Effector CD8-positive, alpha-beta T cell (primary cell): Measurements from ENCODE around the gene KIRREL3.
A peak's percentile ranks its signal among the peaks of the same experiment; 100 is the strongest.

Experiments
- DNase-seq: peaks from one replicate; lab custom pipeline; 2025; lab: John Stamatoyannopoulos, UW

KIRREL3 gene

DNA sequence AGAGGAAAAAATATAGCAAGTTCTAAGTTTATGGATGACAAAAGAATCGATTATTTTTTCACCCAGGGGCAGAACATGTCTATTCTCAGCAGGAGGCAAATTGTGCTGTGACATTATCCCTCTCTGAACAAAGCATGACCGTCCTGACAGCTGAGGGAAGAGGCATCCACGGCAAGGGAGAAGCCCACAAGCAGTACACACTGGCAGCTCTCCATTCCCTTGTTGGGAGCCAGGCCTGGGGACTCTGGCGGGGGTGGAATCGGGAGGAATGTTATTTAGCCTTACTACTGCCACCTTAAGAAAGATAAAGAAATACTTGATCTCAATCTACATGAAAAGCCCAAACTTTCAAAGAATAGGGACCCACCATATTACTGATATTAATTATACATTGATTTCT, 3.4 kb downstream of the KIRREL3 start:
- DNase-seq: no peak

DNA sequence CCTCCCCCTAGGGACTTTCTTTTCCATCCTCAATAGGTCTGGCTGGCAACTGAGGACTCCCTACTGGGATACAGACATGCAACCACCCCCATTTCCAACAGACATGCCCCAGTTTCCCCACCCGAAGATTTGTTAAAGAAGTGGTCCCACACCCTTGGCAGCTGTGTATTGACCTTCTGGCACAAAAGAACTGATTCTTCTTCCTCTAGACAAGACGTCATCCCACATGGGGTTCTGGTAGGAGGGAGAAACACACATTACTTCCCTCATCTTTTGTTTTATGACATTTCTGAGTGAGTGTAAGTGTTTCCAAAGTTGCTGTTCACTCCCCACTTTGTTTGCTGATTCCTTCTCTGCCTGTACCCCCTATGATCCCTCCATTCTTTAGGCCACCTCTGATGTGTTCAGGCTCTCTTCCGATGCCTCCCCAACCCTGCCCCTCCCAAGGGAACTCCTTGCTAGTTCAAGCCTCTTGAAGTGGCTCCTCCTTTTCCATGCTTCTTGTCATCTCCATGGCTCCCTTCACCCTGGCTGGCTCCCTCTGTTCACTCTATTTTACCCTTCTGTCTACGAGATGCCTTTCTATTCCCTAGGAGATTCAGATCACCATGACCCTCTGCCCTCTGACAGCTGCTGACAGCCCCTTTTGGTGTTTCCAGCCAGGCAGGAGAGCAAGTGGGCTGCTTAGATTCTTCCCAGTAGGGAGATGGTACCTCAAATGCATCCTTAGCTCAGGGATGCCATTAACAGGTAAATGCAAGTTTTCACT, 4.3 kb downstream of the KIRREL3 start:
- no peak for DNase-seq

GRCh38 chr11:126993599-126993998, 7.0 kb downstream of the KIRREL3 start:
- DNase-seq: no peak

GRCh38 chr11:126992804-126993111, 7.8 kb downstream of the KIRREL3 start:
- no peak for DNase-seq

DNA sequence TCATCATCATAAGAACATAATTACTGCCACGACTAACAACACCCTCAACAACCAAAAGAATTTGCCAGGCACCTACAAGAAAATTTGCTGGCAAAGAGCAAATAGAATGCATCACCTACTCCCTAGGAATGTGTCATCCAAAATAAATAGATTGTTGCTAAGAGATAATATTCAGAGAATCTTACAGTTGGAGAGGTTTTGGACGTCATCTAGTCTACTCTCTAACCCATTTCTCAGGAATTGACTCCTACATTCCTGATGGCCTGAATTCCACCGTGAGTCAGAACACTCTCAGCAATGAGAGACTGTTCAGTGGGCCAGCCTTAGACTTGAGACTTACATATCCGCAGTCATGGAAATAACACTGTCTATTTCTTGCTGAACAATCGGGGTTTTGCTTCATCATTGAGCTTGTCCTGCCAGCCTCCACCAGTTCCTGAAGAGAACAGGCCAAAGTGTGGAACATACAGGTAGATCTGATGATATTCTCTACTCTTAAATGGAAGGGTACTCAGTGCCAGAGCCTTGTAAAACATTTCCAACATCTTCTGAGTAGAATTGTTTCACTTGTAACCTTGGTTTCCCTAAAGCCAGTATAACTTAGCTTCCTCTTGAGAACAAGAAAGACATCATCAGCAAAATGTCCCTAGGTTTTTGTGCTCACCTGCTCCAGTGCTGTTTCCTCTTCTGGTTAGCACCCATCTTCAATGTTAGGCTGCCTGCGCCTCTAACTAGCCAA, 8.3 kb downstream of the KIRREL3 start:
- no peak for DNase-seq

DNA sequence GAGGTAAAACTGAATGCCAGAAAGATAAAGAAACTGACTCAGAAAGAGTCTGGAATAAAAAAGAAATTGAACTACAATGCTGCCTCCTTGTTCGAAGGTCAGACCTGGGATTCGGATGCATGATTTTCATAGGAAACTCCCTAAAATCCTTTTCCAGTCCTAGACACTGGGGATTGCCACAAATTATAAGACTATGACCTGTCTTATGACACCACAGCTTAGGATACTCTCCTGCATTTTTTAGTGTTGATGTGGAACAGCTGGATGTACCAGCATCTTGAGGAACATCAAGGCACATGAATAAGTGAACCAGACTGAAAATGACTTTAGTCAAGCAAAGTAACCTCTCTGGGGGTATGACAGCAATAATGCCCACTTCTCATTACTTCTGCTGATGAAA, 9.0 kb downstream of the KIRREL3 start:
- no peak for DNase-seq

- DNase-seq: no peak
These were observed 9.7 kb downstream of the KIRREL3 start for GRCh38 chr11:126990716-126991480.

DNA sequence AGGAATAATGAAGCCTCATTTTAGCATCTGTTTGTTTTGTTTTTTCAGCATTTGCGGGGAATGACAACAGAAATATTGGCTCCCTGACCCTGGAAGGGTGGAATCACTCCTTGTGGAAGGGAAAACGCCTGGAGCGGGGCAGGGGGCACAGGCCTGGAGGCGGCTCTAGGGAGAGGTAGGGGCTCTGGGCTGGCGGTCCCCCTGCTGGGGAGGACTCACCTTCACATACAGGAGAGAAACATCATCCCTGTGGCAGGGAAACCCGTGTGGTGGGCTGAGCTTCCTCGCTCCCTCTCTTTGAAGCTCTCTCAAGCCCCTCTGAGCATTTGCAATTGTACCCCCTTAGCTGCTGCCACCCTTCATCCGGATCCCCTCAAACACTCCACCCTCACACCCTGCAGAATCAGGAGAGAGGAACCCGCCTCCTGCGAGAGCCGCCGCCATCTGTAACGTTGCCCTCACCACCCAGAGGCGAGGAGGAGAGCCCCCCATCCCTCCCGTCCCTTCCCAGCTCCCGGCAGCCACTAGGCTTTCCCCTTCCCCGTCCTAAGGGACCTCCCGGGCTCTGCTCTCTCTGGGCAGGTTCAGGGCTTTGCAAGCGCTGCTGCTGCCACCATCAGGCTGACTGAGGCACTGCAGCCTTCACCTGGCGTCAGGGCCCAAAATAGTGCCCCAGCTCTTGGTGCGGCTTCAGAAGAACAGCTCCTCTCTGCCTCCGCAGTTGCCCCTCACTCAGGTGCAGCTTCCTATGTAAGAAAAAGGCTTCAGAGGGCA, 10.4 kb downstream of the KIRREL3 start:
- peak; percentile 4 for DNase-seq

DNA sequence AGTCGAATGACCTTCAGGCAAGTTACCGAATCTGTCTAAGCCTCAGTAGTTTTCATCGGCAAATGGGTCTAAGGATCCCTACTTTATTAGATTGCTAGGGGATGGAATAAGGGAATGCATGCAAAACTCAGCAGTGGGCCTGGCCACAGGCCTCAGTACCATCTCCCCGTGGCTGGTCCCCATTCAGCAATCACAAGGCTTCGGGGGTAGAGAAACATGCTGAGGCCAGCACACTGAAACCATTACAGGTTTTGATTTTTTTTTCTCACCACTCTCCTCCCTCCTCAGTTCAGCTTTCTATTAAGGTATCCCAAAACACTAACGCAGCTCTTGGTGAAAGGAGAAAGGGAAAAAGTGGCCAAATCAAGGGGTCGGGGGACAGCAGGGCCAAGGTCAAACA, 11.9 kb downstream of the KIRREL3 start:
- no peak for DNase-seq

DNA sequence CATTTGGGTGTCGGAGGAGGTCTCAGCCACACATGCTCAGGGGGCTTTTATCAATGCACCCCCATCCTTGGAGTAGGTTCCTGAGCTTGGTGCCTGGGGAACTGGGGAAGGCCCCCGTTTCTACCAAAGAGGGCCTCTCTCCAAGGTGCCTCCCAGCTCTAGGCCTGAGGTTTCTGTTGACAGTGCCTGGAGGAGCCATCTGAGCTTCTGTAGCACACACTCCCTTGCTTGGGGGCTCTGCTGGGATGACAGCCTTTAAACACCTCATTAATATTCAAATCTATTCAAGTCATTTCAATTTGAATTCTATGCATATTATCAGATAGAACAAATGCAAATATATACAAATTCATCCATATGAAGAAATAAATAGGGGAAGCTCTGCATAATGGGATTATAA, 18.9 kb downstream of the KIRREL3 start:
- DNase-seq: no peak

DNA sequence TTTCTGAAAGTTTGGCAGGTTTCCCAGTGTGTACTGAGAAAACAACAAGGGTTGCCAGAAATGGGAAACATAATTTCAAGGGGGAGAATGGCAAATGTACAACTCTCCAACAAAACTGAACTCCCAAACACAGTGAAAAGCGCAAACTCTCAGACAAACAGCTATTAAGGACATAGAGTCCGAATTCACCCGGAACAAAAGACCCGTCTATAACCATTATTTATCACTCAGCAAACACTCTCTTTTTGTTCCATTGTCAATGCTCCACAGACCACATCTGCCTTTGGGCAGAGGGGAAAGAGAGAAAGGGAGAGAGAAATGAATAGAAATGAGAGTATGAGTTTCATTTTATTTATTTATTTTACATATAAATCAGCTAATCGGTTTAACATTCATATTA, 21.7 kb downstream of the KIRREL3 start:
- DNase-seq: no peak

- DNase-seq: no peak
These were observed 22.4 kb downstream of the KIRREL3 start for GRCh38 chr11:126978165-126978564.

DNA sequence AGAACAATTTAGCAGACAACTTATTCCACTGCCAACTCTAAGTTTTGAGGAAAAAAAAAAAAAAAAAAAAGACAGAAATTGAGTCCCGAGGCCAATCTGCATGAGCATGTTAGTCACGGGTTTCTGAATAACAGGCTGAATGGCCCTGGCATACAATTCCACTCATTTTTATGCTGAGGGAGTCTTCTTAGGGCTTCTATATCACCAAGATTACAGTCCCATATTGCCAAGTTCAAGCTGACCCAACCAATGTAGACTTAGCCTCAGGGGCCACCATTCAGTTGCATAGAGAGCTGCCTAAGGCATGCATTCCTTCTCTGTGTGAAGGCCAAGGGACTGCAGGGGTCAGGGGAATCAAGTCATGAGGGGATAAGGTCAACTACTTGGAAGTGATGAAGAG, 27.5 kb downstream of the KIRREL3 start:
- no peak for DNase-seq

DNA sequence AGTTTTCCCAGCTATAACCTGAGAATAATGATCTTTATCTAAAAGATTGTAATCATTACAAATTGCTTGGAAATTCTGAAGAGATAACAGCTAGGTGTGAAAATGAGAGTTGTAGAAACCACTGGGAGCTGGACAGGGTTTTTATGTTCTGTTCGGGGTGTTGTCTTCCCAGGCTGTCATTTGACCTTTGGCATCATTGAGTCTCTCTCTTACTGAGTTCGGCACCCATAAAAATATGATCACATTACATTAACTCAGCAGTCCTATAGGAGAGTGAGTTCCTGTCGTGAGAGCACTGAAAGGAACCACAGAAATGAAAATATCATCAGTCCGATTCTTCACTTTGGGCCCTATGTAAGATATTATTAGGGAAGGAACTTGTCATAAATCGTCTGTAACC, 29.3 kb downstream of the KIRREL3 start:
- DNase-seq: no peak

GRCh38 chr11:126969865-126970479, 30.6 kb downstream of the KIRREL3 start:
- DNase-seq: no peak

- no peak for DNase-seq
These were observed 31.7 kb downstream of the KIRREL3 start for GRCh38 chr11:126968915-126969314.

- DNase-seq: no peak
These were observed 35.2 kb downstream of the KIRREL3 start for GRCh38 chr11:126965331-126965730.

DNA sequence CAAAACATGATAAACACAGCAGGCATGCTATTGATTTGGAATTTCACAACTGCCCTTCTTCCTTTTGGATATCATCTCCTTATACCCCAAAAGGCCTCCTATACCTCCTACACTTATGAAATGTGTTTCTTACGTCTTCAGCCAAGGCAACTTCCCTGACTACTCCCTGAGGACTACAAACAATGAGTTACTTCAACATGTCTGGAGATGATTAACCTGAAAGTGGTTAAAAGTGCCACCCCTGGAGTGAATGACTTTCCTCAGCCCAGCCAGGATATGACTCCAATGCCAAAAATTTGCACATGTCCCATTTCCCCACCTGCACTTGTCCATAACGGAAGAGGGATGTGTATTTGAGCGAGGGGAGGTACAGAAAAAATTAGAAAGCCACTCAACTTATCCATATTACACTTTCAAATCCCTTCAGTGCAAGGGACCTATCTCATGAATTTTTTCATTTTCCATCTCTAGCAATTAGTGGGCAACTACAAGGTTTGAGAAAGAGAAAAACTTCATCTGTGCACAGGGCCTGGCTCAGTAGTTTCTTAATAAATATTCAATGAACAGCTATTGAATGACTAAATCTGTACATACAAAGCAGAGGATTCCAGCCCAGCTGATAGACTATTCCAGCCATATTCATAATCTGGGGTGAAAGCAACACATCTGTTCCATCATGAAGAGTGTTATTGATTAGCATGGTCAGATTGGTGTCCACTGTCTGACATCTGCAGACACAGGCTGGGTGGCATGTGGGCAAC, 36.8 kb downstream of the KIRREL3 start:
- no peak for DNase-seq

DNA sequence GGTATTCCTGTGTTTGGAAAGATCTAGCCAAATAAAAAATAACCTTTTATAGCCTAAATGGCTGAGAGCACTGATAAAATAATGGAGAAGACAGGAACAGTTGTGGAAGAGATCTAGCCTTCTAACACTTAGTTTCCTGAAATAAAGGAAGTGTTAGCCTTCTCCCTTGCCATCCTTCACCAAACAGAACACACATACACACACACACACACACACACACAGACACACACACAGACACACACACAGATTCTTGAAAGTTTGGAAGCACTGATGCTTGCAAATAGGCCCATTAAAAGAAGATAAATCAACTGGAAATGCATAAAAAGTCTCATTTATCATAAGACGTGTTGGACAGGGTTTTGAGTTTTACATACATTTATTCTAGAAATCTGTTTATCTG, 37.5 kb downstream of the KIRREL3 start:
- no peak for DNase-seq

GRCh38 chr11:126959700-126960099, 40.9 kb downstream of the KIRREL3 start:
- DNase-seq: no peak

DNA sequence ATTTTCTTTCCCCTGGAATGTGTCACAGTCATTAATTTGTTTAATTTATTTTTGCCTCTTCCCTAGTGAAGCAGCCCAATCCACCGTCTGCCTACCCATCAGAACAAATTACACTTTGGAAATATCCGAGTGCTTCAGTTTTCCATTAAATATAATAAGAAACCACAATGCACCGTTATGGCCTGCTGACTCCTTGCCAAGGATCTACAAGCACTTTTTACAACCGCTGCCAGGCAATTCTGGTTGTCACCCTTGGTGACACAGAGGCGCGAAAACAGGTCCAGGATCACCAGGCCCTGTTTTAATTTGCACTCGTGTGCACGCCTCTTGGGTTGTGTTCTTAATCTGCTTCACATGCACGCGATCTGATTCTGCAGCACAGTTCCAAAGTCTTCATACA, 43.9 kb downstream of the KIRREL3 start:
- DNase-seq: no peak
